ENCODE results near the gene NLGN2.
"Not testable (repeated sequence)": the region's sequence is repeated elsewhere in the genome, so short reads cannot be mapped to it uniquely, and the experiment has no call there.

The NLGN2 gene

GRCh38 chr17:7407485-7408251 lies at the start of gene NLGN2:
TSS of gene NLGN2 (plus strand) at chr17:7407845. CDS start at chr17:7408256, 411 bp downstream.
- FAIRE-seq (no peak), DNase-seq (ENCODE audit: low spot score) (no peak)

GRCh38 chr17:7361906-7362305 lies 45.7 kb upstream of the NLGN2 start:
- FAIRE-seq (no peak), DNase-seq (ENCODE audit: low spot score) (no peak)

- DNase-seq (ENCODE audit: low spot score) (no peak), FAIRE-seq (no peak)
These were observed 44.3 kb upstream of the NLGN2 start for GRCh38 chr17:7363311-7363710.

- not testable (repeated sequence) for FAIRE-seq; DNase-seq (ENCODE audit: low spot score)
These were observed 41.7 kb upstream of the NLGN2 start for GRCh38 chr17:7365963-7366362.

- FAIRE-seq: no peak
These were observed 40.6 kb upstream of the NLGN2 start for GRCh38 chr17:7367083-7367482.

GRCh38 chr17:7367918-7368598 lies 39.6 kb upstream of the NLGN2 start:
- no peak for DNase-seq (ENCODE audit: low spot score)
- FAIRE-seq: no peak

More at GRCh38 chr17:7367083-7367482, 40.6 kb upstream of the NLGN2 start:
- no peak for DNase-seq (ENCODE audit: low spot score)

GRCh38 chr17:7368599-7368994 lies 39.0 kb upstream of the NLGN2 start:
- DNase-seq (ENCODE audit: low spot score); FAIRE-seq: not testable (repeated sequence)

- no peak for DNase-seq (ENCODE audit: low spot score)
- no peak for FAIRE-seq
These were observed 37.8 kb upstream of the NLGN2 start for GRCh38 chr17:7369825-7370224.

GRCh38 chr17:7370853-7371252 lies 36.8 kb upstream of the NLGN2 start:
- DNase-seq (ENCODE audit: low spot score): no peak
- no peak for FAIRE-seq

GRCh38 chr17:7374353-7374752 lies 33.3 kb upstream of the NLGN2 start:
- DNase-seq (ENCODE audit: low spot score): no peak

GRCh38 chr17:7379134-7379533 lies 28.5 kb upstream of the NLGN2 start:
- DNase-seq (ENCODE audit: low spot score): no peak
- no peak for FAIRE-seq

More at GRCh38 chr17:7374353-7374752, 33.3 kb upstream of the NLGN2 start:
- FAIRE-seq: no peak

GRCh38 chr17:7380321-7380720 lies 27.3 kb upstream of the NLGN2 start:
- no peak for DNase-seq (ENCODE audit: low spot score)
- FAIRE-seq: no peak

GRCh38 chr17:7380855-7381683 lies 26.6 kb upstream of the NLGN2 start, which contains the start of gene TNK1:
TSS of gene TNK1 (plus strand) at chr17:7381089. CDS start at chr17:7382927, 1,838 bp downstream.
- DNase-seq (ENCODE audit: low spot score) (no peak), FAIRE-seq (no peak)

- no peak for DNase-seq (ENCODE audit: low spot score)
- no peak for FAIRE-seq
These were observed 24.7 kb upstream of the NLGN2 start for GRCh38 chr17:7382901-7383300.

GRCh38 chr17:7383371-7383741 lies 24.3 kb upstream of the NLGN2 start:
- no peak for DNase-seq (ENCODE audit: low spot score)
- no peak for FAIRE-seq

GRCh38 chr17:7383742-7384488 lies 23.7 kb upstream of the NLGN2 start:
- DNase-seq (ENCODE audit: low spot score): no peak

GRCh38 chr17:7384489-7385081 lies 23.1 kb upstream of the NLGN2 start:
- DNase-seq (ENCODE audit: low spot score): no peak
- FAIRE-seq: no peak

More at GRCh38 chr17:7383742-7384488, 23.7 kb upstream of the NLGN2 start:
- FAIRE-seq: no peak

GRCh38 chr17:7388856-7389255 lies 18.8 kb upstream of the NLGN2 start:
- no peak for DNase-seq (ENCODE audit: low spot score)

GRCh38 chr17:7389924-7390910 lies 17.4 kb upstream of the NLGN2 start:
- FAIRE-seq (no peak), DNase-seq (ENCODE audit: low spot score) (no peak)

More at GRCh38 chr17:7388856-7389255, 18.8 kb upstream of the NLGN2 start:
- FAIRE-seq: no peak

Data from urothelium cell line (cell line).